HepG2 (cell line): Measurements from ENCODE around the gene POU4F2. TPM values are rescaled to one million over a fixed set of nuclear protein-coding genes. Genes with fewer than 3 reads are reported as not detected.

Experiments used
- BCLAF1 ChIP-seq: fragments of 450-650 bp; IDR thresholded peaks from 2 replicates; pipeline ENCODE4 v1.6.1; 2017; ENCODE audit warnings: mild to moderate bottlenecking
- FOXO4 ChIP-seq: sonication (generic); formaldehyde crosslinking; conservative IDR thresholded peaks from 2 replicates; pipeline ENCODE4 v1.8.1; 2023; ENCODE audit warnings: missing genetic modification reagents
- NR2C2 ChIP-seq: sonication (generic); formaldehyde crosslinking; IDR thresholded peaks from 2 replicates; pipeline ENCODE4 v1.4.0; 2020; ENCODE audit warnings: missing genetic modification reagents, mild to moderate bottlenecking, moderate library complexity, borderline replicate concordance
- PTBP1 ChIP-seq: fragments of 200-400 bp; formaldehyde crosslinking; IDR thresholded peaks from 2 replicates; pipeline ENCODE4 v1.6.1; 2018; ENCODE audit warnings: low read length, low read depth; ENCODE audit not compliant: poor library complexity, severe bottlenecking
- REST ChIP-seq, 2 experiments: IDR thresholded peaks; 2 replicates each; pipeline ENCODE4 v1.6.1; 2011 to 2012; ENCODE audit warnings: low read length in 2 of 2, borderline replicate concordance in 1 of 2, low read depth in 1 of 2, mild to moderate bottlenecking in 1 of 2, moderate library complexity in 1 of 2
- TP53 ChIP-seq: sonication (generic); formaldehyde crosslinking; conservative IDR thresholded peaks from 2 replicates; pipeline ENCODE4 v1.4.0; 2020; ENCODE audit warnings: missing genetic modification reagents
- ZNF234 ChIP-seq: sonication (generic); formaldehyde crosslinking; conservative IDR thresholded peaks from 2 replicates; pipeline ENCODE4 v1.5.1; 2020; ENCODE audit warnings: mild to moderate bottlenecking, missing genetic modification reagents
- ZNF484 ChIP-seq: sonication (generic); formaldehyde crosslinking; IDR thresholded peaks from 2 replicates; pipeline ENCODE4 v1.5.1; 2020; ENCODE audit warnings: mild to moderate bottlenecking, low read depth, missing genetic modification reagents, borderline replicate concordance
- ZNF503 ChIP-seq: sonication (generic); formaldehyde crosslinking; IDR thresholded peaks from 2 replicates; pipeline ENCODE4 v1.4.0; 2020; ENCODE audit warnings: missing genetic modification reagents
- ZNF652 ChIP-seq: IDR thresholded peaks from 2 replicates; pipeline ENCODE4 v1.6.1; 2016; ENCODE audit warnings: low read depth, borderline replicate concordance
- polyA plus RNA-seq, 8 experiments: library from polyadenylated mRNA; depleted of rRNA in 3 of 8; stranded (reverse) in 7 of 8; unstranded in 1 of 8; fragments of >200 nt; fragmentation: Illumina TruSeq in 4 of 8; extraction: Trizol in 4 of 8; gene quantifications; 2 replicates each; pipeline versions ENCODE4 v1.2.1 to v1.2.3, GENCODE V29; 2011 to 2016; ENCODE audit warnings: low read depth in 4 of 8, missing spikeins in 1 of 8, mixed read lengths in 1 of 8; ENCODE audit not compliant: insufficient read depth in 1 of 8
- total RNA-seq, 5 experiments: library from RNA; depleted of rRNA; stranded (reverse); fragments of >200 nt; fragmentation: Illumina TruSeq; extraction: Trizol; gene quantifications; 2 replicates each; pipeline ENCODE4 v1.2.3, GENCODE V29; 2016; ENCODE audit warnings: low read depth in 1 of 5

The POU4F2 gene
- total and polyA plus RNA-seq, 2 of the 13 experiments (the other 11 are each of a cell fraction or from before 2014, with no cell fraction given) = not detected

- TF ChIP-seq REST (IDR thresholded peaks at IDR 0.05; ENCODE audit: borderline replicate concordance in 1 of 2, low read depth in 1 of 2, low read length in 2 of 2) = no peak
- TF ChIP-seq NR2C2 (CRISPR knock-in tag) = no peak
- no peak for TF ChIP-seq PTBP1
- no peak for TF ChIP-seq ZNF234 (CRISPR knock-in tag)
- TF ChIP-seq ZNF652 (CRISPR knock-in tag) = no peak
- no peak for TF ChIP-seq FOXO4 (CRISPR knock-in tag)
- no peak for TF ChIP-seq ZNF484 (CRISPR knock-in tag)
- TF ChIP-seq BCLAF1 = no peak
- no peak for TF ChIP-seq TP53 (CRISPR knock-in tag)
- no peak for TF ChIP-seq ZNF503
These were observed 47.9 kb upstream of the POU4F2 start (continued) for GRCh38 chr4:146590801-146591200.
